GM23248 (cell line): ENCODE data around the gene DPYD.

Experiments used
- EZH2 ChIP-seq: fragments of 200-600 bp; sonication (generic); IDR thresholded peaks from 2 replicates; pipeline ENCODE4 v1.6.1; 2018; ENCODE audit warnings: antibody characterized with exemption, mild to moderate bottlenecking; ENCODE audit not compliant: insufficient read depth, poor library complexity, severe bottlenecking
- EZH2phosphoT487 ChIP-seq: fragments of 200-600 bp; sonication (generic); IDR thresholded peaks from 2 replicates; pipeline ENCODE4 v1.6.1; 2018; ENCODE audit warnings: antibody characterized with exemption, moderate library complexity, mild to moderate bottlenecking, low read depth; ENCODE audit not compliant: insufficient read depth

- no peak for TF ChIP-seq EZH2phosphoT487
- no peak for TF ChIP-seq EZH2
Observed at GRCh38 chr1:97464305-97464704, 456.5 kb downstream of the DPYD start.
